Cardiac muscle cell (in vitro differentiated cells and primary cell): ENCODE data around the gene ZMYM2. TPM values are rescaled to one million over a fixed set of nuclear protein-coding genes. Genes with fewer than 3 reads are reported as not detected.

Source experiments
- DNase-seq, 2 donors: peaks; one replicate each; pipeline versions ENCODE4 v3.0.0 to v3.0.0-alpha.2; 2010 to 2017; ENCODE audit warnings: low read depth in 1 of 2, low spot score in 1 of 2
- H3K27ac ChIP-seq: fragments of 200-600 bp; sonication (generic); 2 replicates; pipeline ENCODE4 v1.5.1; 2016
- H3K27me3 ChIP-seq: fragments of 200-600 bp; sonication (generic); 2 replicates; pipeline ENCODE4 v1.6.0; 2016; ENCODE audit warnings: control low read depth
- H3K36me3 ChIP-seq: fragments of 200-600 bp; sonication (generic); 2 replicates; pipeline ENCODE4 v1.5.1; 2016; ENCODE audit warnings: control low read depth
- H3K4me1 ChIP-seq: fragments of 200-600 bp; sonication (generic); 2 replicates; pipeline ENCODE4 v1.8.1; 2017; ENCODE audit warnings: low read depth, mild to moderate bottlenecking, mixed run types
- H3K4me3 ChIP-seq: fragments of 200-600 bp; sonication (generic); 2 replicates; pipeline ENCODE4 v1.5.1; 2016; ENCODE audit warnings: mild to moderate bottlenecking
- H3K9me3 ChIP-seq: fragments of 200-600 bp; sonication (generic); 2 replicates; pipeline ENCODE4 v1.5.1; 2017; ENCODE audit warnings: low read depth, mild to moderate bottlenecking, control low read depth
- CTCF ChIP-seq: IDR thresholded peaks from 2 replicates; pipeline ENCODE4 v1.5.1; 2012; ENCODE audit warnings: low read depth, mild to moderate bottlenecking, low read length
- polyA plus RNA-seq: library from polyadenylated mRNA; unstranded; fragments of >200 nt; fragmentation: Nextera tagmentation; extraction: Ambion mirVana; gene quantifications from 2 replicates; pipeline ENCODE4 v1.2.1, GENCODE V29; 2016
- total RNA-seq: library from RNA; depleted of rRNA; stranded (reverse); fragments of >200 nt; gene quantifications from 2 replicates; pipeline ENCODE4 v1.2.3, GENCODE V29; 2016

Gene ZMYM2
- total and polyA plus RNA-seq, 2 experiments from 2014 or later = 42.5 to 82.1 TPM

- TF ChIP-seq CTCF = no peak
- DNase-seq = peak in 1 of 2 donors; percentile 75
- Histone ChIP-seq H3K9me3 (no peaks in the 10 kb centered on the region), H3K27me3 (no peaks in the 10 kb centered on the region), H3K4me3 (no peak overlapping the region), H3K27ac (peak overlapping the region; percentile 93), H3K4me1 (peaks cover 39% of the 10 kb centered on the region), H3K36me3 (no peaks in the 10 kb centered on the region)
Measured at GRCh38 chr13:20125129-20125782, 166.7 kb downstream of the ZMYM2 start.

- no peaks in the 10 kb centered on the region for H3K27me3 ChIP-seq
- peaks cover 39% of the 10 kb centered on the region for H3K4me1 ChIP-seq
- no peaks in the 10 kb centered on the region for H3K36me3 ChIP-seq
- TF ChIP-seq CTCF = no peak
- no peak overlapping the region for H3K4me3 ChIP-seq
- peak overlapping the region; percentile 93 for H3K27ac ChIP-seq
- no peak for DNase-seq
- H3K9me3 ChIP-seq = no peaks in the 10 kb centered on the region
Measured at GRCh38 chr13:20125783-20126165, 167.2 kb downstream of the ZMYM2 start.

GRCh38 chr13:20126541-20127261 is 168.2 kb downstream of the ZMYM2 start:
- no peaks in the 10 kb centered on the region for H3K9me3 ChIP-seq
- no peaks in the 10 kb centered on the region for H3K27me3 ChIP-seq
- peak in 1 of 2 donors; percentile 78 for DNase-seq

GRCh38 chr13:20127262-20127561 is 168.7 kb downstream of the ZMYM2 start:
- peak in 1 of 2 donors; percentile 45 for DNase-seq
- no peaks in the 10 kb centered on the region for H3K27me3 ChIP-seq
- peaks cover 48% of the 10 kb centered on the region for H3K4me1 ChIP-seq
- H3K4me3 ChIP-seq = peak overlapping the region; percentile 14
- no peaks in the 10 kb centered on the region for H3K9me3 ChIP-seq
- no peak for TF ChIP-seq CTCF
- no peaks in the 10 kb centered on the region for H3K36me3 ChIP-seq
- peak overlapping the region; percentile 93 for H3K27ac ChIP-seq

More at GRCh38 chr13:20126541-20127261, 168.2 kb downstream of the ZMYM2 start:
- Histone ChIP-seq H3K27ac (peak overlapping the region; percentile 93), H3K4me1 (peaks cover 47% of the 10 kb centered on the region), H3K4me3 (peak overlapping the region; percentile 3), H3K36me3 (no peaks in the 10 kb centered on the region)
- TF ChIP-seq CTCF = no peak

- Histone ChIP-seq H3K4me3 (peak overlapping the region; percentile 14), H3K36me3 (no peaks in the 10 kb centered on the region), H3K27ac (peak overlapping the region; percentile 93), H3K4me1 (peaks cover 48% of the 10 kb centered on the region), H3K27me3 (no peaks in the 10 kb centered on the region), H3K9me3 (no peaks in the 10 kb centered on the region)
- DNase-seq = peak; percentile 65 to 69
- TF ChIP-seq CTCF = peak; percentile 53
Measured at GRCh38 chr13:20127562-20128458, 169.3 kb downstream of the ZMYM2 start.
